ENCODE measurements around the gene INPP4B.

Gene INPP4B

GRCh38 chr4:142367418-142368180 lies 478.5 kb downstream of the INPP4B start:
- DNase-seq: no peak

- DNase-seq: no peak
Observed at GRCh38 chr4:142366769-142367181, 479.3 kb downstream of the INPP4B start.

- no peak for DNase-seq
Observed at GRCh38 chr4:142365391-142365790, 480.7 kb downstream of the INPP4B start.

- DNase-seq: no peak
Observed at GRCh38 chr4:142363686-142364085, 482.4 kb downstream of the INPP4B start.

- no peak for DNase-seq
Observed at GRCh38 chr4:142361981-142362380, 484.1 kb downstream of the INPP4B start.

- no peak for DNase-seq
Observed at GRCh38 chr4:142360657-142361056, 485.4 kb downstream of the INPP4B start.

GRCh38 chr4:142358656-142359055 lies 487.4 kb downstream of the INPP4B start:
- DNase-seq: no peak

GRCh38 chr4:142356801-142357200 lies 489.3 kb downstream of the INPP4B start:
- no peak for DNase-seq

GRCh38 chr4:142356118-142356759 lies 489.9 kb downstream of the INPP4B start:
- DNase-seq: no peak

- DNase-seq: no peak
Observed at GRCh38 chr4:142355421-142355930, 490.6 kb downstream of the INPP4B start.

- DNase-seq: no peak
Observed at GRCh38 chr4:142354794-142355420, 491.2 kb downstream of the INPP4B start.

GRCh38 chr4:142354041-142354440 lies 492.1 kb downstream of the INPP4B start:
- DNase-seq: no peak

- no peak for DNase-seq
Observed at GRCh38 chr4:142353149-142353738, 492.9 kb downstream of the INPP4B start.

- DNase-seq: no peak
Observed at GRCh38 chr4:142352712-142353111, 493.4 kb downstream of the INPP4B start.

- DNase-seq: no peak
Observed at GRCh38 chr4:142351958-142352357, 494.1 kb downstream of the INPP4B start.

- no peak for DNase-seq
Observed at GRCh38 chr4:142350871-142351270, 495.2 kb downstream of the INPP4B start.

GRCh38 chr4:142348613-142349021 lies 497.5 kb downstream of the INPP4B start:
- DNase-seq: no peak

- no peak for DNase-seq
Observed at GRCh38 chr4:142347241-142347640, 498.9 kb downstream of the INPP4B start.

- DNase-seq: no peak
Observed at GRCh38 chr4:142345924-142346323, 500.2 kb downstream of the INPP4B start.

GRCh38 chr4:142341268-142341667 lies 504.8 kb downstream of the INPP4B start:
- no peak for DNase-seq

GRCh38 chr4:142339053-142339452 lies 507.0 kb downstream of the INPP4B start:
- DNase-seq: no peak

- DNase-seq: no peak
Observed at GRCh38 chr4:142336251-142336934, 509.7 kb downstream of the INPP4B start.

- DNase-seq: no peak
Observed at GRCh38 chr4:142334931-142335330, 511.2 kb downstream of the INPP4B start.
